NOMO-1 (cell line): Measurements from ENCODE around the gene TSKU.
A peak's percentile ranks its signal among the peaks of the same experiment; 100 is the strongest.
"Not testable (repeated sequence)": the region's sequence is repeated elsewhere in the genome, so short reads cannot be mapped to it uniquely, and the experiment has no call there.

Experiments used
- DNase-seq, 2 experiments: peaks; one replicate each; lab custom pipeline; 2025; ENCODE audit not compliant: unreplicated experiment in 2 of 2; lab: John Stamatoyannopoulos, UW

The TSKU gene

GRCh38 chr11:76823481-76824028, 40.4 kb downstream of the TSKU start:
- no peak for DNase-seq

GRCh38 chr11:76824083-76824939, 41.2 kb downstream of the TSKU start:
- DNase-seq = no peak

GRCh38 chr11:76824980-76825725, 42.0 kb downstream of the TSKU start:
- no peak for DNase-seq

GRCh38 chr11:76825726-76826396, 42.7 kb downstream of the TSKU start:
- peak in 1 of 2 experiments; percentile 2 for DNase-seq

GRCh38 chr11:76826508-76826907, 43.4 kb downstream of the TSKU start:
- DNase-seq = not testable (repeated sequence)

- DNase-seq = not testable (repeated sequence)
Measured at GRCh38 chr11:76827005-76827404, 43.8 kb downstream of the TSKU start.

- no peak for DNase-seq
Measured at GRCh38 chr11:76830639-76831327, 47.6 kb downstream of the TSKU start.

- DNase-seq = no peak
Measured at GRCh38 chr11:76831686-76832310, 48.6 kb downstream of the TSKU start.

GRCh38 chr11:76832361-76832760, 49.2 kb downstream of the TSKU start:
- DNase-seq = no peak

GRCh38 chr11:76834151-76834550, 51.0 kb downstream of the TSKU start:
- DNase-seq = no peak

GRCh38 chr11:76835036-76835435, 51.9 kb downstream of the TSKU start:
- DNase-seq = no peak

GRCh38 chr11:76835928-76836612, 52.9 kb downstream of the TSKU start:
- DNase-seq = no peak

- no peak for DNase-seq
Measured at GRCh38 chr11:76836613-76837291, 53.6 kb downstream of the TSKU start.

- DNase-seq = no peak
Measured at GRCh38 chr11:76837696-76838677, 54.8 kb downstream of the TSKU start.

- no peak for DNase-seq
Measured at GRCh38 chr11:76838678-76839068, 55.5 kb downstream of the TSKU start.

- peak in 1 of 2 experiments; percentile 8 for DNase-seq
Measured at GRCh38 chr11:76839311-76839710, 56.2 kb downstream of the TSKU start.

GRCh38 chr11:76841923-76842452, 58.8 kb downstream of the TSKU start:
- no peak for DNase-seq
